DMS153 treated with DMSO at 0.1 percent for 48 hours (cell line): ENCODE data around the gene KIF3A.
A peak's percentile ranks its signal among the peaks of the same experiment; 100 is the strongest.

Experiments used
- DNase-seq: peaks from one replicate; lab custom pipeline; 2025; ENCODE audit not compliant: unreplicated experiment; lab: John Stamatoyannopoulos, UW

KIF3A gene

GRCh38 chr5:132736853-132737833 is at the start of gene KIF3A:
TSS of gene KIF3A (minus strand) at chr5:132737546. CDS start at chr5:132737419, 127 bp downstream.
- DNase-seq: peak; percentile 74

DNA sequence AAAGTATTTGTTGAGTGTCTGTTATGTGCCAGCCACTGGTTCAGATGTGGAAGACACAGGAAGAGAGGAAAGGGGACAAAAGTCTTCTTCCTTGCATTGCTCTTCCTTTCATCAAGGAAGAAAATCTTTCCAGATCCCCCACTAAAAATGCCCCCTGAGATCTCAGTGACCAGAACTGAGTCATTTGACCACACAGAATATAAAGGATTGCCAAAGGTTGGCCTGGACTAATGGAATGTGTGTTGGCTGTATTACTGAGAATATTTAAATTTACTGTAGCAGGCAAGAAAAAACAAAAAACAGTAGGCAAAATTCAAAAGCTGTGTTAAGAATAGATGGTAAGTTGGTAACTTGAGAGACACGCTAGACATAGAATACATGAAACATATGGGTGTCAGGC is 49.7 kb upstream of the KIF3A start:
- DNase-seq: no peak

GRCh38 chr5:132785864-132786263 is 48.5 kb upstream of the KIF3A start:
- DNase-seq: no peak

GRCh38 chr5:132785365-132785764 is 48.0 kb upstream of the KIF3A start:
- no peak for DNase-seq

DNA sequence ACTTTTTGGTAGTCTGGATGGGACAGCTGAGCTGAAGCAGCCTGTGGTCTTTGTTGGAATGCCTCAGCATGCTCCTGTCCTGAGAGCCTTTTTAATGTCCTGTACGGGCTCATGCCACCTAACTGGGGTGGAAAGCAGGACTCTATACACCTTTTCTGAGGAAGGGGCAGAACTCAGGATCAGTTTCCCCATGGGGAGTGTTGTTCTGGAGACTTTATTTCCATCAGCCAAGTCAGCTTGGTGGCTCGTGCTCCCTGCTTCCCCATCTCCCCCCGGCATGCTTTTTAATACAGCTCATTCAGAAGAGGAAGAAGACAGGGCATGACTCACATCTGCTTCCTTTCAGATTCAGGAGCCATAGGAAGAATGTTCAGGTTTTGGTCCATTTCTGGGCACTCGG is 44.8 kb upstream of the KIF3A start:
- DNase-seq: no peak

- DNase-seq: no peak
Measured at GRCh38 chr5:132781029-132781428, 43.7 kb upstream of the KIF3A start.

DNA sequence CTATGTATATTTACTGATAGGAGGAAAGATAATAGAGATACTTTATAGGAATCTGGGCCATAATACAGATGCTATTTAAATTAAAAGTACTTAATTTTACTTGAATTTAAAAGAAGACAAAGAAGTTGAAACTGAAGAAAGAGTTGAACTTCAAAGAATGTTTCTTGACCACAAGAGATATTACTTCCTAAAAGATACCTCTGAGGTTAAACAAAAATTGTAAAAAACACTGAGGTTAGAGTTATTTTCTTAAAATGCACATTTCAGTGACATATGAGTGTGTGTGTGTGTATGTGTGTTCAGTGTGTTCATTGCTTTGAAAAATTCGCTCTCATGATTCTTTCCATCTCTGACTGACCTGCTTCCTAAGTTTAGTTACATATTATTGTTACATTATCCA is 43.2 kb upstream of the KIF3A start:
- no peak for DNase-seq

DNA sequence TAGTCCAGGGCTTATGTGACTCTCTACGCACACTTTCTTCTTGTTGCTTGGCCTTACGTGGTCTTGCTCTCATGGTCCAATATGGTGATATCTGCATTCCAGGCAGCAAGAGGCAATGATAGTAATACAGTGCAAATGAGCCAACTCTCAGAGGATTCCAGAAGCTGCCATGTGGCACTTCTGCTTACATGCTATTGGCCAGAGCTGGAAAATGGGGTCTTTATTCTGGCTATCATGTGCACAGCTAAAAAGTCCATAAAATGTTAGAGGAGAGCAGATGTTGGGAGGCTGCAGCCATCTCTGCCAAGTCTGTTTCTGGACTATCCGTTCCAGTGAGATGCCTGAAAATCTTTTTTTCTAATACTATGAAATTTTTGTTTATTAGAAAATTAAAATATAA is 42.6 kb upstream of the KIF3A start:
- DNase-seq: no peak

GRCh38 chr5:132778856-132779255 is 41.5 kb upstream of the KIF3A start:
- DNase-seq: no peak

- DNase-seq: no peak
Measured at GRCh38 chr5:132778129-132778528, 40.8 kb upstream of the KIF3A start.

DNA sequence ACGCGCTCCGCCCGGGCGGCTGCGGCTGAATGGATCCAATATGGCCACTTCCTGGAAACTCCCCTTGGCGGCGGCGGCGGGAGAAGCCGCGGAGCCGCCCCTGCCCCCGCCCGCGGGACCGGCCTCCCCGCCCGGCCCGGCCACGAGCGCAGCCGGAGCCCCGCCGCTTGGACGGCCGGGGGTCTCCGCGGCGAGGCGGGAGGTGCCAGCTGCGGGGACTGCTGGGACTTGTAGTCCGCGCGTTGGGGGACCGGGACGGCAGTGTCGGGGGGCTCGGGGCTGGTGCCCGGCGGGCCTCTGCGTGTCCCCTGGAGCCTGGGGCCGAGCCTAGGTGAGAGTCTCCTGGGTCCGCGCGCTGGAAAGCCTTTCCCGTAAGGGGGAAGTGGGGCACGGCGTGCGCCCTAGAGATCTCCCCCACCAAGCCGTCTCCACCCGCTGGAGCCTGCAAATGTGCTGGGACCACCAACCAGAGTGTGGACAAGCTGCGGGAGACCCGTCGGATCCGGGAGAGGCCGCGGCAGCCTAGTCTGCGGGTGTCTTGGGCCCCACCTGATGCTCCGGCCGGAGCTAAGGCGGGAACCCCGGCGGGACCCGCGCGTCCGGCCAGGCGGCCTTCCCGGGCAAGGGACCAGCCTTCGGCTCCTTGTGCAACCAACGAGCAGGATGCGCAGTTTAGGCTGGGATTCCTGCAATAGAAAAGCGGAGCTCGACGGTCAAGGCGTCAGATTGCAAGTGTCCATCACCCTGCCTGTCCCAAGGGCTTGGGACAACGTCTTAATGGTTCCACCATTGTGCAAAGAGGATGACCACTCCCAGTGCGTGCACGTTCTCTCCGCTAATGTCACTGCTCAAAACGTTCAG is 40.1 kb upstream of the KIF3A start, which contains the start of gene SEPTIN8:
Gene SEPTIN8 (minus strand): TSS at position 31 of the 861 bp plus-strand sequence. CDS start 102 bp downstream, outside the sequence.
- no peak for DNase-seq

DNA sequence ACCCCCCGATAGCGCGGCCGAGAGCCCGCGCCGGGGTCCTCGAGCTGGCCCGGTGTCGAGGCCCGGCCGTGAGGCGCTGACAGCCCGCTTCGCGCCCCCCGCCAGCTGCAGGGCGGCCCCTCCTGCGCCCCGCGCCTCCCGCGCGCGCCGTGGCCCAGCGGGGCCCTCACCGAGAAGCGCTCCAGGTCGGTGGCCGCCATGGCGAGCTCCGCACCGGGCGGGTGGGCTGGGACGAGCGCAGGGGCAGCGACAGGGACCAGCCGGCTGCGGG is 39.5 kb upstream of the KIF3A start:
- no peak for DNase-seq

GRCh38 chr5:132776131-132776937 is 39.0 kb upstream of the KIF3A start:
- no peak for DNase-seq

GRCh38 chr5:132775476-132775961 is 38.2 kb upstream of the KIF3A start:
- no peak for DNase-seq

DNA sequence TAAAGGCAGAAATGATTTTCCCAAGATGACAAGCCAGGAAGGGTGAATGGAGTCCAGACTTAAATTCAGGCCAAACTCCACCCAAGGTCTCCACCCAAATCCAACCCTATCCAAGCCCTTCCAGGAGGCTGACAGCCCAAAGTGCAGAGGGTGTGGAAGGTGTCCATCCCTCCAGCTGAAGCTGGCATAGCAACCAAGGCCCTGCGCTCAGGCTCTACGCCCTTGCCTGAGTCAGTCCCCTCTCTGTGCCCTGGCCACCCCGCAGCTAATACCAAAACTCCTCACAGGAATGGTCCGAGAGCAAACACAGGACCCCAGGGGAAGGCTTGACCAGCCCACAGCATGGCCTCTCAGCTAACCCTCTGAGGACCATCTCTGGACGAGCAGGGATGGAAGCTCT is 37.5 kb upstream of the KIF3A start:
- DNase-seq: no peak

- DNase-seq: no peak
Measured at GRCh38 chr5:132774406-132774805, 37.1 kb upstream of the KIF3A start.

DNA sequence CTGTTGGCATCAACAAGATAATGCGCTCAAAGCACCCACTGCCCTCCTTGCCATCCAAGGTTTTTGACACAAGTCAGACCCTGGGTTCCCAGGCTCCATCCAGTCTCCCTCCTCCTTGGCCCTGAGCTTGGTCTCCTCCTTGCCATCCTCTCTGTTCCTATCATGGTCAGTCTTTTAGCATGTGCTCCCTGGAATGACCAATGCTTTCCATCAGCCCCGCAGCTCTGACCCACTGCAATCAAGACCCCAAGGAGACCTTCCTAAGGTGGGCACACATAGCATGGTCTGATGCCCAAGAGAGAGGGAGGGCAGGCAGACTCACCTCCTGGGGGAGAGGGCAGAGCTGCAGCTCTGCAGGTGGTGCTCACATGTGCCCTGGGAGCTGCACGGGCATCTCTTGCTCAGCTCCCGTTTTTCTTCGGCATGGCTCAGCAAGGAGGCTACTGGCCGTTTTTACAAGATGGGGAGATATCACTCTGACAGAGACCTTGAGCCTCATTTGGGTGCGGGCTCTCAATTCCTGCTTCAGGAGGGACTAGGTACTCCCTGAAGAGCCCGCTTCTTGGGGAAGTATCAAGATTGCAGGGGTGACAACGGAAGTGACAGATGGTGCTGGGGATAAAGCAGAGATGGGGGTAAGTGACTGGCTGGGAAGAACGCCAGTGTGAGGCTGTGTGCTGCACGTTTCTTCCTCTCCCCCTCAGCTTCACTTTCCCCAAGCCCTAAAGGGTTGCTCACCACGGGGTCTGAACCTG is 36.4 kb upstream of the KIF3A start:
- DNase-seq: no peak

DNA sequence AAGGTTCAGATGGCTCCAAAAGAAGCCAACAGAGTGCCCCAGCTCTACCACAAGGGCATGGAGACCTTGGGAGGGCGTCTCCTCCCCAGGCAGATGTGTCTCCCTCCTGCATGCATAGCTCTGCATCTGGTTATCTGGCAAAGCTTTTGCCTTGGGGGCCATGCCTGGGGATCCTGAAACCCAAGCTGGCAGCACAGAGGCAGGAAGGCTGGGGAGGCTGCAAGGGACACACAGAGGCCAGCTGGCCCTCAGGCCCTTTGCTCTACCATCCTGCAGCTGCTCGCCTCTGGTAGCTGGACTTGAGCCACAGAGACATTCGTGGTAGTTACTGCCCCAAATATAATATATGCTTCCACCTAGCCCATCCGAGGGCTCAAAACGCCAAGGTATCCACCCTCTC is 35.8 kb upstream of the KIF3A start:
- DNase-seq: no peak

DNA sequence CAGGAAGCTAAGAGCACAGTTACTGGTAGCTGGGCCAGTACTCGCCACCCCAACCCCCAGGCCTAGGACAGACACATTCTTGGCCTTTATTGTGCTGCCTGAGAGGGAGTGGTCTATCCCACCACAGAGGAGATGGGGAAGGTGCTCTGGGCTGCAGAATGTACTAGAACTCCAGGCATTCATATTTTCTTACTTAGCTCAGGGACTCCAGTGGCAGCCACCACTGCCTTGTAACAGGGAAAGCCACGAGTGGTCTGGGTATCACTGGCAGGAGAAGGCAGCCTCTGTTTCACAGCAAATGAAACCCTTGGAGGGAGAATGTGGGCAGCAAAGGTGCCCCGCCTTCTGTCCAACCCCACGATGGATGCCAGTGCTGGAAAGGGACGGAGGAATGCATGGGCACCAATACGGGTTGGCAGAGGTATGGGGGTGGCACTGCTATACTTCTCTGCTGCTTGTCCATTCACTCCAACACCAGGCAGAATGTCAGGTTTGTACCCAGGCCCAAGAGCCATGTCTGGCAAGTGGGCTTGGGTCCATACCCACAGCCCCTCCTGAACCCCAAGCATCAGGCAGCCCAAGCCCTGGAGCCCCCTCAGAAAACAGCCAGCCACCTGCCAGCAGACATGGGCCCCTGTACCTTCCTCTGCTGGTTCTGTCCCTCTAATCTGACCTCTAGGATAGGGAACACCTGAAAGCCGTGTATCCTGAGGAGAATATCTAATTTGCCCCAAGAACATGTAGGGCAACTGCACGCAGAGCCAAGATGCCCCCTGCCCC is 35.1 kb upstream of the KIF3A start:
- DNase-seq: no peak
